Activated T-helper 1 cell treated with Interleukin-2 at 50 U/mL for 16 hours (primary cell): ENCODE results near the gene KCTD21.

ENCODE experiments used
- DNase-seq: peaks from one replicate; pipeline ENCODE4 v3.0.0-alpha.2; 2020; ENCODE audit warnings: low read depth

Gene KCTD21

GRCh38 chr11:78218707-78219492, 30.5 kb upstream of the KCTD21 start:
- DNase-seq = no peak

DNA sequence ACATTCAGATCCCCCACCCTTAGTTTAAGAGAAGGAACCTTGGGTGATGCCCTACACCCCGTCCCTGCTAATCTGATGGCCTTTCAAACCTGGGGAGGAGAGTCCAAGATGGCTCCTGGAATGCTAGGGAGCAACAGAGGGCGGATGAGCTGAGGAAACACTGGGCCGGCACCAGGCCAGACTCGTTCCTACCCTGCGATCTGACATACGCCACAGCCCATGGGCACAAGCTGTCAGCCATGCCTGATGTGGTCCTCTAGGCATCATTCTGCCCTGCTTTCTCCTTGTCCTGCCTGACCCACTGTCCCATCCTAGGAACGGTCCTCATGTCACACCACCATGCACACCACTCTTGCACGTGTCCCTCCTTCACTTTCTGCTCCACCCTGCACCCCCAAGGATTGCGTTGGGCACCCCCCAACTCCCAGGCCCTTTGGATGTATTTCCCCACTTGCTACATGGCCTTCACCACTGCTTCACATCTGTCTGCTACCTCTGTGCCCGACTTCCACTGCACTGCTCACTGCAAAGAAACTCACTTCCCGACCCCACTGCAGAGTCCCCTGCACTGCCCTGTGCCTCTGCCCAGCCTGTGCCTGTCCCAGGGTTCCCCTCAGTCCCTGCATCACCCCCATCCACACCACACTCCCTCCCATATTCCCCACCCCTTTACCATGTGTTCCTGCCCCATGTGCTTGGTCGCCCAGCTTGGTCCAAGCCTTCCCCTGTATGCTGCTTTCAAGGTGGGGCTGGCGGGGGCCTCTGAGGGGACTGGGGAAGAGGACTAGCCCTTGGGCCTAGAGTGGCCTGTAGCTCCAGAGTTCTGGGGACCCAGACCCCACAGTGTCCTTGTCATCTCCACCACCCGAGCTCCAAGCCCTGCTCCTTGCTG, 29.5 kb upstream of the KCTD21 start:
- DNase-seq = no peak

DNA sequence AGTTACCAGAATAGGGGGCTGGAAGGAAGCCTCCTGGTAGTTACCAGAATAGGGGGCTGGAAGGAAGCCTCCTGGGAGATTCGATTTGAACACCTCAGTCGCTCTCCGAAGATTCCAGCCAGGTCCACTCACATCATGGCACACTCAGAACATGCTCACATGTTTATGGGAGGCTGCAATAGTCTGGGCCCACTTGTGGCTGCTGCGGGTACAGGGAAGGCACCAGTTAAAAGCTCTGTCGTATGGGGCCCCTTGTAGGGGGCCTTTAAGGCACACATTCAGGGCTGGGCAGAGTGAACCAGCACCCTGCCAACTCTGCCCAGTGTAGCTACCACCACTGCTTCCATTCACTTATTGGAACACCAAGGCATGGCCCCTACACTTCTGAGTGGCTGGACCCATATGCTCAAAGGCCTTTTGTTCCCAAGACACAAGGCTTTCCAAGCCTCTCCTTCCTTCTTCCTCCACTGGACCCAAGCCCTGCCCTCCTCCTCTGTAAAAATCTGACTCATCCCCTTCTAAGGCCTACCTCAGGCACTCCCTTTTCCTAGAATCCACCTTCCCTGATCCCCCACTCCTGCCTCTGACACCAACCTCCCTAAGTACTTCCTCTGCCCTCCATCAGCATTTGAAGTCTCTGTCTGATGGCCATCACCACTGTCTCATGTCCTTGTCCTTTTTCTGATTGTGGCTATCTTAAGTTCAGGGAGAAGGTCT, 28.3 kb upstream of the KCTD21 start:
- DNase-seq = no peak

GRCh38 chr11:78216021-78216420, 27.6 kb upstream of the KCTD21 start:
- no peak for DNase-seq

DNA sequence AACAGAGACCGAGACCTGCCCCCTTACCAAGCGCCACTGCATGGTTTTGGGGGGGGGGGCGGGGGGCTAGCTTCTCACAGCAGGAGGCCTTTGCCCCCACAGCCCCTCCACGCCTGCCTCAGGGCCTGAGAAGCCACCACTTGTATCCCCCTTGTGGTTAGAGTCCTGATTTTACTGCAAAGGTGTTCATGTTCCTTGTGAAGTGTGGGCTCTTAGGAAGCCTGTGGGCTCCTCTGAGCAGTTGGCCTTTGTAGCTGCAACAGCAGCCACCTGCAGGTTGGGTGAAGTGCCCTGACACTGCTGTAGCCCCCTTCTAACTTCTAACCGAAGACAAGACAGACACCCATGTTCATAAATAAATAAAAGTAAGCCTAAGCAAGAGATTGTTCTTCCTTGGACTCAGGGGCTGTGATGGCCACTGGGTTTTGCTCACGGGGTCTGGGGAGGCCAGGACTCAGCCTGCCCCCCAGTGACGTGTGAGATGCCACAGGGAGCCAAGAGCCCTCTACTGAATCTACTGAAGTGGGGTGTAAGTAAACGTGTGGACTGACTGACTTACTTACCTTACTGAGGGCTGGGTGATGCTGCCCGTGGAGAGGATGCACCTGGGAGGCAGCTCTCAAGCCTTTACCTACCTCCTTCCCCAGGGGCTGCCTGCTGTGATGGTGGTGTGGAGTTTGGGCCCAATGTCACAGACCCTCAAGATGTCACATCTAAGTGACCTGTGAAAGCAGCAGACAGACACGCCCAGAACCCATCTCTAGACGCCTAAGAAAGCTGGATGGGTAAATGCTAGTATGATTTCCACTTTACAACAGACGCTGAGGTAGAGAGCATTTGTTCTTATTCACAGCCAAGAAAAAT, 26.1 kb upstream of the KCTD21 start:
- no peak for DNase-seq

- no peak for DNase-seq
Measured at GRCh38 chr11:78213526-78214330, 25.3 kb upstream of the KCTD21 start.

DNA sequence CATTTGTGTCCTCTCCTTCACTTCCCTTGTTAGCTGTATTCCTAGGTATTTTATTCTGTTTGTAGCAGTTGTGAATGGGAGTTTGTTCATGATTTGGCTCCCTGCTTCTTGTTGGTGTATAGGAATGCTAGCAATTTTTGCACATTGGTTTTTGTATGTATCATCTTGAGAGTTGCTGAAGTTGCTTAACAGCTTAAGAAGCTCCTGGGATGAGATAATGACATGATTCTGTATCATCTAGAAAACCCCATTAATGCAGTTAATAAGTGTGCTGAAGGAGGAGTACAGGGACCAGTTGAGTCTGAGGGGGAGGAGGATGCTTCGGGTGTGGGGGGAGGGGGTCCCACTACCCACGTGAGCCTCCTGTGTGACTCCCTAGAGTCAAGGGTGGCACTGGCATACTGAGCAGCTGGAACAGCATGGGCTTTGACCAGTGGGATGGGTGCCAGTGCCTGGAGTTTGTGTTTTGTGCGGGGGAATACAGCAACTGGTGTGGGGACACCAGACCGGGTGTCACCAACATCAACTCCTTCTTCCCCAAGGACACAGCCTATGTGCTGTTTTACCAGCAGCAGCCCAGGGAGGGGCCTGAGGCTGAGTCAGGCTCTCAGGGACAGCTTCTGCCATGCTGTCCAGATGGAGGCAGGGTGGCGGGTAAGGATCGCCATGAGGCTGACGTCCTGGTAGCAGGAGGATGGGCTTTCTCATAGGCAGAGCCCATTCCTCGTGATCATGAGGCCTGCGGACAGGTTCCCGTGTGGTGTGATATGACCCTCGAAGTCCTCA, 24.4 kb upstream of the KCTD21 start:
- DNase-seq = no peak

DNA sequence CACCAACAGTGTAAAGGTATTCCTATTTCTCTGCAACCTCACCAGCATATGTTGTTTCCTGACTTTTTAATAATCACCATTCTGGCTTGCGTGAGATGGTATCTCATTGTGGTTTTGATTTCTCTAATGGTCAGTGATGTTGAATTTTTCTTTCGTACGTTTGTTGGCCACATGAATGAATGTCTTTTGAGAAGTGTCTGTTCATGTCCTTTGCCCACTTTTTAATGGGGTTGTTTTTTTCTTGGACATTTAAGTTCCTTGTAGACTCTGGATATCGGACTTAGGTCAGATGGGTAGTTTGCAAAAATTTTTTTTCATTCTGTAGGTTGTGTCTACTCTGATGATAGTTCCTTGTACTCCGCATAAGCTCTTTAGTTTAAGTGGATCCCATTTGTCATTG, 23.1 kb upstream of the KCTD21 start:
- DNase-seq = no peak

GRCh38 chr11:78210000-78210608, 21.7 kb upstream of the KCTD21 start:
- no peak for DNase-seq

- DNase-seq = no peak
Measured at GRCh38 chr11:78209478-78209877, 21.1 kb upstream of the KCTD21 start.

DNA sequence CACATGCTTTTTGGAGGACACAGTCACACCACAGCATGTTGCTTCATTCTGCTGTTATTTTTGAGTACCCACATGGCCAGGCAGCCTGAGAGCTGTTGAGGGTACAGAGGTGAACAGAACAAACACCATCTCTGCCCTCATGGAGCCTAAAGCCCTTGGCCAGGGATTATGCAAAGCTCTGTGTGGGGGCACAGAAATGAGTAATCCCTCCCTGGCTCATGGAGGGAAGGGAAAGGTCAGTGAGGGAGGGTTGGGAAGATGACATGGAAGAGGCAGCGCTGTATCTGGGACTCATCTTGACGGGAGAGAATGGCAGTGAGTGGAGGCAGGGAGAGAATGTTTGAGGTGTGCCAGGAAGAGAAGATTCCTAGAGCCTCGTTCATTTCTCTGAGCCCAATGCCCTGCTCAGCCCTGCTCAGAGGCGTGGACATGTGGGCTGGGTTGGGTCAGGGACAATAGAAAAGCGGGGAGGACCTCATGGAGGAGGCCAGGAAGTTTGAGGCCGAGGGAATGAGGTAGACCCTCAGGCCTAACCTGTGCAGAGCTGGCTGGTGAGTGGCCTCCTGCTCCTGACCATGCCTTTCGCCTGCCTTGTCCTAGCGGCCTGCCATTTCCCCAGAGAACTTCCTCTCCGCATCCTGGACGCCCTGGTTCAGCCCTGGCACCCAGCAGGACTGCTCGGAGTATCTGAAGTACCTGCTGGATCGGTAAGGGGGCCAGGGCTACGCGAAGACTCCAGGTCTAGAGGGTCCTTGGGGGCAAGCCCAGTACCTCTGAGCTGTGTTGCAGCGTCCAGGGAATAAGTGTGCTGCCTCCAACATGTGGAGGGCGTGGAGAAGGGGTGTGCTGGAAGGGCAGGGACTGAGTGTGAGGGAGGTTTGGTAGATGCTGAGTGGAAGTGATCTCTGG, 20.1 kb upstream of the KCTD21 start:
- DNase-seq = no peak

DNA sequence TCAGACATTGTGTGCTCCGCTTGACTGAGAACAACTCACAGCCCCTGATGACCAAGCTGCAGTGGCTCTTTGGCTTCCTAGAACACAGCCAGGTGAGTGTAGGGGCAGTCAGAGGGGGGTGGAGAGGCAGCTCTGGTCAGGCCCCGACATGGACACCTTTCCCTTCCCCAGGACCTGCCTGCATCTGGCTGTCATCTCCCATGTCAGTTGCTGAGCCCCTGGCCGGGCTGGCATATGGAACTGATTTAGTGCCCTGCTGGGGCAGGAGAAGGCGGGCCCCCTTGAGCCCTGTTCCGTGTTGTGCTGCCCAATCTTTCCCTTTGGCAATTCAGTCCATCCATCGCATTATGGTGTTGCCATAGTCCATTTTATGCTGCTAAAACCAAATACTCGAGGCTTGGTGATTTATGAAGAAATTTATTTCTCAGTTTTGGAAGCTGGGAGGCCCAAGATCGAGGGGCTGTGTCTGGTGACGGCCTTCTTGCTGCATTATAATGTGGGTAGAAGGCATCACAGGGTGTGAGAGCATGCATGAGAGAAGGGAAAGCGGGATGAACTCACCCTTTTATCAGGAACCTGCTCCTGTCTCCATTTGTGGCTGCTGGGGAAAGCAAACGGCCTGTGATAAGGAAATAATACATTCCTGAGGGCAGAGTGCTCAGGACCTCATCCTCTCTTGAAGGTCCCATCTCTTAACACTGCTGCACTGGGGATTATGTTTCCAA, 19.3 kb upstream of the KCTD21 start:
- no peak for DNase-seq

GRCh38 chr11:78205691-78206090, 17.3 kb upstream of the KCTD21 start:
- no peak for DNase-seq

DNA sequence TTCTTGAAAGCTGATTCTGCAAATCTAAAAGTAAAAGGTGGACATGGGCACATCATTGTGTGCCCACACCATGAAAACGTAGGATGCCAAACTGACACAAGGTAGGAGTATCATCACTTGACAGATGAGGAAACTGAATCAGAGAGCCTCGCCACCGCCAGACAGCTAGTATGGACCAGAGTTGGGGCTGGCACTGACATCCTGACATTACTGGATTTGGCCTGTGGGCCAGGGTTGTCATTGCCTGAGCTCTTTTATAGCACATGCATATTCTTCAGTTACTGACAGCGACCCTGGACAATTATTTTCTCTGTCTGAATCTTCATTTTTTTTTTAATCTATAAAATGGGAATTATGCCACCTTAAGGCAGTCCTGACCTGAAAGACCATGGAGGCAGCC, 16.8 kb upstream of the KCTD21 start:
- no peak for DNase-seq

DNA sequence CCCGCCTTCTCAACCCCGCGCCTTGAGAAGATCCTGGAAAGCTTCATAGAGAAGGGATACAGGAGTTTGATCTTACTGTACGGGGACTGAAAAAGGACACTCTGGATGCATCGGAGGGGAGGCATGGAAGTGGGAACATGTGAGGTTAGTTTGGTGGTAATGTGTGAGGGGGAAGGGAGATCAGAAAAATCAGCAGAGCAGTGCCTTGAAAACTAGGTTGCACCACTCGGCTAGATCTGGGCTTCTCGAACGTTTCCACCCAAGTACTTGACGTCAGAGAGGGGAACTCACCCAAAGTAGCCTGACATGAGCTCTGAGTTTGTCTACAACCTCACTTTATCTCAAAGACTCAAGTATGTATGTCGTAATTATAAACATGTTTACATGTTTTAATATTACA, 14.8 kb upstream of the KCTD21 start:
- DNase-seq = peak; percentile 35

GRCh38 chr11:78202733-78203167, 14.3 kb upstream of the KCTD21 start:
- peak; percentile 40 for DNase-seq

DNA sequence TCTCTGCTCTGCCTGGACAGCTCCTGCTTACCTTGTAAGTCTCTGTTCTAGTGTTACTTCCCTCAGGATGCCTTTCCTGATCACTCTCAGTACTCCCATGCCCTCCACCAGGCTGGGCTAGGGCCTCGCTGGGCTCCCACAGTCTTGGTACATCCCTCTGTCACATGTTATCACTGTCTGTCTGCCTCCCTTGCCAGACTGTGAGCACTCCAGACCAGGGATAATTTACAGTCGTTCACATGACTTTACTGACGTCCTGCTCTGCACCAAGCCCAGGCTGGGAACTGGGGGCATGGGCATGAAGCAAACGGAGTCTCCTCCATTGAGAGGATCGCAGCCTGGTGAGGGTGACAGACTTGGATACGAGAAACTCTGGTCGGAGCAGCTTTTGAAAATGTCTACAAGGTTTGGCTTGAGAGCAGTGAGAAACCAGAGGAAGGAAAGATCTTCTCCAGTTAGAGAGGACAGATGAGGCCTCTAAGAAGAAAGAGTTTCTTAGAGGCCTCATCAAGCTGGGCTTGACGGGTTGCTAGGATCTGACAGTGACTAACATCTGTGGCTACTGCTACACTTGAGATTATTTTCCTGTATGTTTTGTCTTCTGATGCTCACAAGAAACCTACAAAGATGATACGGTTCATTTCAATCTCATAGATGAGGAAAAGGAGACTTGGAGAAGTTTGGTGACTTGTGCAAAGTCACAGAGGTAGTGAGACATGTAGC, 12.8 kb upstream of the KCTD21 start:
- no peak for DNase-seq
